Right lobe of liver (tissue), 6 donors: ENCODE measurements around the gene FAM13A. TPM values are rescaled to one million over a fixed set of nuclear protein-coding genes. Genes with fewer than 3 reads are reported as not detected.
"Not testable (repeated sequence)": the region's sequence is repeated elsewhere in the genome, so short reads cannot be mapped to it uniquely, and the experiment has no call there.

Source experiments
- ATAC-seq, 4 donors: fragments of 200-7000 bp; cut with Tn5 transposase; one replicate each; pipeline ENCODE4 v1.9.1; 2020; ENCODE audit warnings: mild to moderate bottlenecking in 4 of 4, moderate library complexity in 4 of 4
- DNase-seq, 3 donors: peaks; one replicate each; pipeline ENCODE4 v3.0.0-alpha.2; 2020
- H3K27ac ChIP-seq, 3 donors: fragments of 200-600 bp; one replicate each; pipeline ENCODE4 v1.8.0; 2022
- H3K27me3 ChIP-seq, 2 donors: fragments of 200-600 bp; one replicate each; pipeline ENCODE4 v1.8.0; 2022
- H3K36me3 ChIP-seq, 4 donors: fragments of 200-600 bp; sonication (generic) in 1 of 4; one replicate each; pipeline versions ENCODE4 v1.5.1 to v1.8.0; 2017 to 2022; ENCODE audit warnings: control low read depth in 1 of 4
- H3K4me1 ChIP-seq, 4 donors: fragments of 200-600 bp; sonication (generic) in 1 of 4; one replicate each; pipeline versions ENCODE4 v1.5.1 to v1.8.0; 2017 to 2022; ENCODE audit warnings: control low read depth in 1 of 4
- H3K4me3 ChIP-seq, 3 donors: fragments of 200-600 bp; one replicate each; pipeline ENCODE4 v1.8.0; 2022
- H3K9me3 ChIP-seq, 4 donors: fragments of 200-600 bp; sonication (generic) in 1 of 4; one replicate each; pipeline versions ENCODE4 v1.5.1 to v1.8.0; 2017 to 2022; ENCODE audit warnings: control low read depth in 1 of 4
- POLR2A ChIP-seq: fragments of 450-650 bp; IDR thresholded peaks from one replicate; pipeline ENCODE4 v1.6.1; 2017; ENCODE audit warnings: antibody characterized with exemption, mild to moderate bottlenecking
- WGBS: methylation state at CpG from one replicate; pipeline ENCODE4 v1.1.6; 2018; ENCODE audit warnings: low coverage, low lambda C conversion rate; ENCODE audit not compliant: insufficient coverage; ENCODE audit errors: missing lambda C conversion rate; 5-methylcytosine and 5-hydroxymethylcytosine counted together
- intact Hi-C, 2 donors: fragments of 100-400 bp; cut with DNase I; formaldehyde crosslinking; loops; one replicate each; pipeline versions ENCODE4 v1.11.2 to v1.14.1; 2022
- total RNA-seq, 6 experiments: library from RNA; depleted of rRNA in 2 of 6; stranded (reverse); fragments of >200 nt in 2 of 6; fragmentation: NEBNext Ultra II Directional in 3 of 6; extraction: Animal tissue kit (Norgen Biotek cat#: 25700) in 3 of 6; gene quantifications; one replicate each; pipeline versions ENCODE4 v1.1.0 to v1.2.4, GENCODE V29; 2016 to 2023
- TF ChIP-seq, protein P1 (sequence below), 4 donors: fragments of 200-600 bp in 3 of 4; fragments of 450-650 bp in 1 of 4; IDR thresholded peaks; one replicate each; pipeline versions ENCODE4 v1.5.1 to v1.8.0; 2016 to 2022; ENCODE audit warnings: antibody characterized with exemption in 4 of 4, mild to moderate bottlenecking in 2 of 4
- donor health status: DM: no; HTN: yes; CAD: no.
- donor health status: DM: no; HTN: no; CAD: no.
- donor health status: DM: no; HTN: no; CAD: no.
- donor health status: DM: no; HTN: yes; CAD: no.
- donor health status: DM: no; HTN: yes; CAD: no.

The FAM13A gene
- total RNA-seq, 6 experiments from 2014 or later = 28.3 to 82.5 (median 51.7) TPM

DNA sequence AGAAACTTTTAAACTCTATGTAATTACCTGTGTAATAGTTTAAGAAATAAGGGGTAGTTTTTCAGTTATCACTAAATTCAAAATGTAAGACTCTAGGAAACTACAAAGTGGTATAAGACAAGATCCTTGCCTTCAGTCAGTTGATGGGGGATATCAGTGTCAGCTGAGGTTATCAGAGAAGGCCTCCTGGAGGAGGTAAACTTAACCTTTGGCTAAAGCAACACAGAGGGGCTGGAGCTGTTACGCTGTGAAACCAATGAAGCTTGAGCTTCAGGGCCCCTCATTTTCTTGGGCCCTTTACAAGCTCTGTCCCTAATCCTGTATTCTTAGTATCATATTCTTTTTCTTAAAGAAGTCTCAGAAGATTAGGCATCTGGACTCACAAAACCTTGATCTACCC, 35.9 kb downstream of the FAM13A start:
- intact Hi-C loops = loop anchor here in 1 of 2 donors (10.0 kb wide), 2 partner anchors 206 to 316 kb away; no protein-coding TSS in a partner anchor
- Histone ChIP-seq H3K4me3 (no peak overlapping the region), H3K4me1 (no peaks in the 10 kb centered on the region), H3K27me3 (no peaks in the 10 kb centered on the region), H3K27ac (no peak overlapping the region), H3K36me3 (no peaks in the 10 kb centered on the region), H3K9me3 (no peaks in the 10 kb centered on the region)
- DNase-seq (no peak), ATAC-seq (no peak)
- 100% methylated on average over 1 of the region's 1 CpG for WGBS
- TF ChIP-seq, protein P1, sequence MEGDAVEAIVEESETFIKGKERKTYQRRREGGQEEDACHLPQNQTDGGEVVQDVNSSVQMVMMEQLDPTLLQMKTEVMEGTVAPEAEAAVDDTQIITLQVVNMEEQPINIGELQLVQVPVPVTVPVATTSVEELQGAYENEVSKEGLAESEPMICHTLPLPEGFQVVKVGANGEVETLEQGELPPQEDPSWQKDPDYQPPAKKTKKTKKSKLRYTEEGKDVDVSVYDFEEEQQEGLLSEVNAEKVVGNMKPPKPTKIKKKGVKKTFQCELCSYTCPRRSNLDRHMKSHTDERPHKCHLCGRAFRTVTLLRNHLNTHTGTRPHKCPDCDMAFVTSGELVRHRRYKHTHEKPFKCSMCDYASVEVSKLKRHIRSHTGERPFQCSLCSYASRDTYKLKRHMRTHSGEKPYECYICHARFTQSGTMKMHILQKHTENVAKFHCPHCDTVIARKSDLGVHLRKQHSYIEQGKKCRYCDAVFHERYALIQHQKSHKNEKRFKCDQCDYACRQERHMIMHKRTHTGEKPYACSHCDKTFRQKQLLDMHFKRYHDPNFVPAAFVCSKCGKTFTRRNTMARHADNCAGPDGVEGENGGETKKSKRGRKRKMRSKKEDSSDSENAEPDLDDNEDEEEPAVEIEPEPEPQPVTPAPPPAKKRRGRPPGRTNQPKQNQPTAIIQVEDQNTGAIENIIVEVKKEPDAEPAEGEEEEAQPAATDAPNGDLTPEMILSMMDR (IDR thresholded peaks at IDR 0.05) = no peak
- no peak for TF ChIP-seq POLR2A

DNA sequence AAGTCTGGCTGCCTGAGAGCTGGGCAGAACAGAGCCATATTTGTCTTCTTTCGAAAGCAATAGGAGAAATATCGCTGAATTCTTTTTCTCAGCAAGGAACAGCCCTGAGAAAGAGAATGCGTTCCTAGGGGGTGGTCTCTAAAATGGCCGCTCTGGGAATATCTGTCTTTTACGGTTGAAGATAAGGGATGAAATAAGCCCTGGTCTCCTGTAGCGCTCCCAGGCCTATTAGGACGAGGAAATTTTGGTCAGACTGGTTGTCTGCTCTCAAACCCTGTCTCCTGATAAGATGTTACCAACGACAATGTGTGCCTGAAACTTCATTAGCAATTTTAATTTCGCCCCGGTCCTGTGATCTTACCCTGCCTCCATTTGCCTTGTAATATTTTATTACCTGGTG, 42.1 kb downstream of the FAM13A start:
- H3K27ac ChIP-seq, H3K27me3 ChIP-seq, H3K9me3 ChIP-seq, H3K36me3 ChIP-seq, ATAC-seq, H3K4me1 ChIP-seq, DNase-seq, intact Hi-C loops, H3K4me3 ChIP-seq: not testable (repeated sequence)
- 92% methylated on average over 8 of the region's 10 CpGs for WGBS

DNA sequence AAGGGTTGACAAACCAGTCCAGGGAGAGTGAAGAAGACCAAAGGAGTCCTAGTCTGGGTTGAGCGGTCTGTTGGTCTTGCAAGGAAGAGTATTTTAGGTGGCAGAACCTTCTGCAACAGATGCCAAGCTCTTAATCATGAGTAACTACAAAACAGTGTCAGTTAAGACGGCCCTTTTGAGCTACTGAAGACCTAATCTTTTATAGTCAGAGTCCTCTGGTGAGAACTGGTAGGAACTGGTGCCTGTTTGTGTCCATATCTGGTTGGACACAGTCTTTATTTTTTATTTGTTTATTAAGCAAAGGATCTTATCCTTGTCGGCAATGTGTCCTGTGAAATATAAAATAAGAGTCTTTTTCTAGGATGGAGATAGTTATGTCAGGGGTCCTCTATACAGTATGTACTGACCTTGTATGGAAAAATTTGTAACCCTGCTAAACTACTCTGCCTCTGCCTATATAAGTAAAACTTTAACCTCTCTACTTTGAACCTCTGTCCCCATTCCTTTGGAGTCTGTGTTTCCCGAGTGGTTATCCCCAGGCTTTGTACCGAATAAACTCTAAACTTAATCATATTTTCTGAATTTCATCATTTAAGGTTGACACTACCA, 47.1 kb downstream of the FAM13A start:
- 57% methylated on average over 5 of the region's 5 CpGs for whole genome bisulfite sequencing
- ATAC-seq (peak; percentile 17 to 59 (median 57)), DNase-seq (no peak)
- intact Hi-C loops = no loop called here
- Histone ChIP-seq H3K27ac (peak overlapping the region in 1 of 3 donors; percentile 45), H3K27me3 (no peaks in the 10 kb centered on the region), H3K36me3 (no peaks in the 10 kb centered on the region), H3K4me1 (peaks cover 0 to 14% (median 0%) of the 10 kb centered on the region in 4 donors), H3K4me3 (no peak overlapping the region), H3K9me3 (no peaks in the 10 kb centered on the region)
- TF ChIP-seq, protein P1 (IDR thresholded peaks at IDR 0.05) = no peak

GRCh38 chr4:89009115-89009514, 47.9 kb downstream of the FAM13A start:
- ATAC-seq (peak; percentile 85 to 92 (median 88)), DNase-seq (no peak)
- peak overlapping the region in 1 of 3 donors; percentile 45 for H3K27ac ChIP-seq
- no peak for TF ChIP-seq POLR2A
- TF ChIP-seq, protein P1 (IDR thresholded peaks at IDR 0.05) = no peak
- H3K4me3 ChIP-seq = no peak overlapping the region
- H3K36me3 ChIP-seq = no peaks in the 10 kb centered on the region
- peaks cover 0 to 14% (median 0%) of the 10 kb centered on the region in 4 donors for H3K4me1 ChIP-seq
- intact Hi-C loops = no loop called here
- H3K27me3 ChIP-seq = no peaks in the 10 kb centered on the region
- no peaks in the 10 kb centered on the region for H3K9me3 ChIP-seq
- WGBS = 38% methylated on average over 3 of the region's 3 CpGs

- WGBS = 90% methylated on average over 2 of the region's 2 CpGs
- DNase-seq (no peak), ATAC-seq (no peak)
- no peaks in the 10 kb centered on the region for H3K27me3 ChIP-seq
- no peak for TF ChIP-seq POLR2A
- TF ChIP-seq, protein P1 (IDR thresholded peaks at IDR 0.05) = no peak
- peaks cover 0 to 14% (median 0%) of the 10 kb centered on the region in 4 donors for H3K4me1 ChIP-seq
- H3K27ac ChIP-seq = no peak overlapping the region
- no peaks in the 10 kb centered on the region for H3K36me3 ChIP-seq
- no peaks in the 10 kb centered on the region for H3K9me3 ChIP-seq
- H3K4me3 ChIP-seq = no peak overlapping the region
- intact Hi-C loops = no loop called here
Measured at GRCh38 chr4:89008166-89008565, 48.8 kb downstream of the FAM13A start.
